Left lung (tissue), 10 donors: ENCODE data around the gene ANKS1B. TPM values are rescaled to one million over a fixed set of nuclear protein-coding genes. Genes with fewer than 3 reads are reported as not detected.
"Not testable (repeated sequence)": the region's sequence is repeated elsewhere in the genome, so short reads cannot be mapped to it uniquely, and the experiment has no call there.

Experiments used
- ATAC-seq: fragments of 200-7000 bp; cut with Tn5 transposase; one replicate; pipeline ENCODE4 v1.9.1; 2020; ENCODE audit warnings: moderate library complexity
- DNase-seq, 4 donors: peaks; one replicate each; pipeline ENCODE4 v3.0.0-alpha.2; 2013 to 2020
- H3K27ac ChIP-seq, 2 donors: fragments of 200-600 bp; sonication (generic) in 1 of 2; one replicate each; pipeline versions ENCODE4 v1.5.0 to v1.8.0; 2020 to 2021
- H3K27me3 ChIP-seq, 2 donors: fragments of 200-600 bp; sonication (generic) in 1 of 2; one replicate each; pipeline versions ENCODE4 v1.5.0 to v1.8.0; 2020 to 2021
- H3K36me3 ChIP-seq, 2 donors: fragments of 200-600 bp; sonication (generic) in 1 of 2; one replicate each; pipeline versions ENCODE4 v1.5.0 to v1.8.0; 2020 to 2021
- H3K4me1 ChIP-seq, 2 donors: fragments of 200-600 bp; one replicate each; pipeline ENCODE4 v1.8.0; 2021
- H3K4me3 ChIP-seq, 2 donors: fragments of 200-600 bp; sonication (generic) in 1 of 2; one replicate each; pipeline versions ENCODE4 v1.5.0 to v1.8.0; 2020 to 2021; ENCODE audit warnings: mild to moderate bottlenecking in 1 of 2
- H3K9me3 ChIP-seq, 2 donors: fragments of 200-600 bp; sonication (generic) in 1 of 2; one replicate each; pipeline versions ENCODE4 v1.5.0 to v1.8.0; 2020 to 2021
- CTCF ChIP-seq, 2 donors: fragments of 200-600 bp; sonication (generic) in 1 of 2; IDR thresholded peaks; one replicate each; pipeline versions ENCODE4 v1.5.0 to v1.8.0; 2021; ENCODE audit warnings: antibody characterized with exemption in 2 of 2
- intact Hi-C, 2 donors: fragments of 100-400 bp; cut with DNase I; formaldehyde crosslinking; loops; one replicate each; pipeline versions ENCODE4 v1.11.2 to v1.14.2; 2022
- polyA plus RNA-seq, 6 donors: library from polyadenylated mRNA; unstranded; fragments of 120-200 nt; gene quantifications; one replicate each; pipeline ENCODE4 v1.2.1, GENCODE V29; 2013; ENCODE audit not compliant: insufficient read length in 6 of 6
- total RNA-seq, 2 donors: library from RNA; stranded (reverse); fragmentation: NEBNext Ultra II Directional; extraction: Animal tissue kit (Norgen Biotek cat#: 25700); gene quantifications; one replicate each; pipeline ENCODE4 v1.2.1, GENCODE V29; 2021
- donor health status: DM: no; HTN: yes; CAD: no.
- donor health status: DM: no; HTN: no; CAD: no.

The ANKS1B gene
- total and polyA plus RNA-seq, 8 donors = 4.9 to 31.8 (median 14.9) TPM

- DNase-seq (no peak), ATAC-seq (no peak)
- Histone ChIP-seq H3K36me3 (no peaks in the 10 kb centered on the region), H3K4me1 (no peaks in the 10 kb centered on the region), H3K27me3 (no peaks in the 10 kb centered on the region), H3K4me3 (no peak overlapping the region), H3K9me3 (no peaks in the 10 kb centered on the region), H3K27ac (no peak overlapping the region)
- no peak for TF ChIP-seq CTCF (IDR thresholded peaks at IDR 0.05)
- intact Hi-C loops = no loop called here
Measured at GRCh38 chr12:98758331-98758730, 1226.4 kb downstream of the ANKS1B start.

- no peak for ATAC-seq
- intact Hi-C loops = no loop called here
- H3K27ac ChIP-seq = no peak overlapping the region
Measured at GRCh38 chr12:98757455-98757854, 1227.3 kb downstream of the ANKS1B start.

GRCh38 chr12:98755855-98756254, 1228.9 kb downstream of the ANKS1B start:
- intact Hi-C loops, ATAC-seq, H3K4me1 ChIP-seq, DNase-seq, H3K9me3 ChIP-seq, H3K27ac ChIP-seq, H3K36me3 ChIP-seq, H3K27me3 ChIP-seq, H3K4me3 ChIP-seq: not testable (repeated sequence)

More at GRCh38 chr12:98757455-98757854, 1227.3 kb downstream of the ANKS1B start:
- Histone ChIP-seq H3K27me3 (no peaks in the 10 kb centered on the region), H3K4me3 (no peak overlapping the region), H3K36me3 (no peaks in the 10 kb centered on the region), H3K9me3 (no peaks in the 10 kb centered on the region), H3K4me1 (no peaks in the 10 kb centered on the region)
- no peak for TF ChIP-seq CTCF (IDR thresholded peaks at IDR 0.05)
- DNase-seq = no peak

- DNase-seq (no peak), ATAC-seq (no peak)
- Histone ChIP-seq H3K4me1 (no peaks in the 10 kb centered on the region), H3K27me3 (no peaks in the 10 kb centered on the region), H3K9me3 (no peaks in the 10 kb centered on the region), H3K36me3 (no peaks in the 10 kb centered on the region), H3K27ac (no peak overlapping the region), H3K4me3 (no peak overlapping the region)
- TF ChIP-seq CTCF (IDR thresholded peaks at IDR 0.05) = no peak
- intact Hi-C loops = no loop called here
Measured at GRCh38 chr12:98754095-98754494, 1230.6 kb downstream of the ANKS1B start.

- DNase-seq (no peak), ATAC-seq (no peak)
Measured at GRCh38 chr12:98752726-98753125, 1232.0 kb downstream of the ANKS1B start.

More at GRCh38 chr12:98752726-98753125, 1232.0 kb downstream of the ANKS1B start:
- Histone ChIP-seq H3K9me3 (no peaks in the 10 kb centered on the region), H3K27me3 (peaks cover 0 to 7% of the 10 kb centered on the region in 2 donors), H3K36me3 (no peaks in the 10 kb centered on the region), H3K4me3 (no peak overlapping the region), H3K4me1 (no peaks in the 10 kb centered on the region), H3K27ac (no peak overlapping the region)
- intact Hi-C loops = no loop called here
- no peak for TF ChIP-seq CTCF (IDR thresholded peaks at IDR 0.05)
